ENCODE data around the gene ANXA11. TPM values are rescaled to one million over a fixed set of nuclear protein-coding genes. Genes with fewer than 3 reads are reported as not detected.

The ANXA11 gene
- total RNA-seq, 1 donor from 2014 or later: 306 TPM

GRCh38 chr10:80122746-80123145 is 82.6 kb downstream of the ANXA11 start:
- TF ChIP-seq CTCF (IDR thresholded peaks at IDR 0.05): no peak
- H3K9me3 ChIP-seq: no peaks in the 10 kb centered on the region
- intact Hi-C loops (cut with DNase I): no loop called here
- DNase-seq: no peak
- ATAC-seq: no peak
- no peak overlapping the region for H3K27ac ChIP-seq
- H3K27me3 ChIP-seq (ENCODE audit: low read depth): no peaks in the 10 kb centered on the region
- no peaks in the 10 kb centered on the region for H3K4me1 ChIP-seq
- H3K36me3 ChIP-seq: no peaks in the 10 kb centered on the region
- no peak overlapping the region for H3K4me3 ChIP-seq

- H3K4me1 ChIP-seq: no peaks in the 10 kb centered on the region
- no peaks in the 10 kb centered on the region for H3K36me3 ChIP-seq
- no peak overlapping the region for H3K27ac ChIP-seq
- H3K4me3 ChIP-seq: no peak overlapping the region
- no peaks in the 10 kb centered on the region for H3K9me3 ChIP-seq
- no peak for ATAC-seq
- no peak for DNase-seq
- no peaks in the 10 kb centered on the region for H3K27me3 ChIP-seq (ENCODE audit: low read depth)
- intact Hi-C loops (cut with DNase I): no loop called here
- TF ChIP-seq CTCF (IDR thresholded peaks at IDR 0.05): no peak
These were observed 83.1 kb downstream of the ANXA11 start for GRCh38 chr10:80122110-80122710.

- H3K4me3 ChIP-seq: no peak overlapping the region
- no peaks in the 10 kb centered on the region for H3K36me3 ChIP-seq
- no peak for DNase-seq
- TF ChIP-seq CTCF (IDR thresholded peaks at IDR 0.05): no peak
- H3K4me1 ChIP-seq: no peaks in the 10 kb centered on the region
- intact Hi-C loops (cut with DNase I): no loop called here
- H3K27ac ChIP-seq: no peak overlapping the region
- H3K27me3 ChIP-seq (ENCODE audit: low read depth): no peaks in the 10 kb centered on the region
- no peaks in the 10 kb centered on the region for H3K9me3 ChIP-seq
- no peak for ATAC-seq
These were observed 86.7 kb downstream of the ANXA11 start for GRCh38 chr10:80118669-80119068.

GRCh38 chr10:80110986-80111385 is 94.4 kb downstream of the ANXA11 start:
- no peak overlapping the region for H3K27ac ChIP-seq
- no peaks in the 10 kb centered on the region for H3K4me1 ChIP-seq
- H3K4me3 ChIP-seq: no peak overlapping the region
- no peak for TF ChIP-seq CTCF (IDR thresholded peaks at IDR 0.05)
- DNase-seq (no peak), ATAC-seq (no peak)
- intact Hi-C loops (cut with DNase I): no loop called here
- no peaks in the 10 kb centered on the region for H3K36me3 ChIP-seq
- H3K27me3 ChIP-seq (ENCODE audit: low read depth): no peaks in the 10 kb centered on the region
- H3K9me3 ChIP-seq: peaks cover 14% of the 10 kb centered on the region

GRCh38 chr10:80108576-80109239 is 96.6 kb downstream of the ANXA11 start:
- Histone ChIP-seq H3K4me3 (no peak overlapping the region), H3K4me1 (no peaks in the 10 kb centered on the region), H3K27me3 (ENCODE audit: low read depth) (no peaks in the 10 kb centered on the region), H3K27ac (no peak overlapping the region), H3K36me3 (no peaks in the 10 kb centered on the region), H3K9me3 (peaks cover 14% of the 10 kb centered on the region)
- intact Hi-C loops (cut with DNase I): no loop called here
- no peak for TF ChIP-seq CTCF (IDR thresholded peaks at IDR 0.05)
- ATAC-seq (no peak), DNase-seq (no peak)
